HG02970 (cell line): ENCODE measurements around the gene CD93.

ENCODE experiments used
- ATAC-seq: cut with Tn5 transposase; IDR thresholded peaks from one replicate; pipeline ENCODE4 v1.9.1; 2021; ENCODE audit warnings: mild to moderate bottlenecking, moderate library complexity, moderate number of reproducible peaks; ENCODE audit not compliant: unreplicated experiment, low FRiP score

The CD93 gene

GRCh38 chr20:23086056-23086566 is at the start of gene CD93:
Gene CD93 (minus strand): TSS chr20:23086324. CDS start chr20:23086192, 132 bp downstream.
- ATAC-seq, result no peak

- ATAC-seq, result no peak
Observed at GRCh38 chr20:23133560-23133998, 47.5 kb upstream of the CD93 start.

- ATAC-seq, result no peak
Observed at GRCh38 chr20:23132930-23133559, 46.9 kb upstream of the CD93 start.

- no peak for ATAC-seq
Observed at GRCh38 chr20:23132293-23132929, 46.3 kb upstream of the CD93 start.

- ATAC-seq, result no peak
Observed at GRCh38 chr20:23131766-23132165, 45.6 kb upstream of the CD93 start.

- ATAC-seq, result no peak
Observed at GRCh38 chr20:23130622-23131140, 44.6 kb upstream of the CD93 start.

- no peak for ATAC-seq
Observed at GRCh38 chr20:23129891-23130621, 43.9 kb upstream of the CD93 start.

GRCh38 chr20:23129266-23129665 is 43.1 kb upstream of the CD93 start:
- no peak for ATAC-seq

- no peak for ATAC-seq
Observed at GRCh38 chr20:23128461-23129125, 42.5 kb upstream of the CD93 start.

- ATAC-seq, result no peak
Observed at GRCh38 chr20:23127506-23128279, 41.6 kb upstream of the CD93 start.

GRCh38 chr20:23126281-23127061 is 40.3 kb upstream of the CD93 start:
- no peak for ATAC-seq

GRCh38 chr20:23125625-23126191 is 39.6 kb upstream of the CD93 start:
- ATAC-seq, result no peak

GRCh38 chr20:23125159-23125558 is 39.0 kb upstream of the CD93 start:
- no peak for ATAC-seq

GRCh38 chr20:23123886-23124285 is 37.8 kb upstream of the CD93 start:
- no peak for ATAC-seq

- ATAC-seq, result no peak
Observed at GRCh38 chr20:23122796-23123655, 36.9 kb upstream of the CD93 start.

GRCh38 chr20:23122321-23122720 is 36.2 kb upstream of the CD93 start:
- ATAC-seq, result no peak

- no peak for ATAC-seq
Observed at GRCh38 chr20:23121751-23122320, 35.7 kb upstream of the CD93 start.
